Activated CD8-positive, alpha-beta memory T cell treated with anti-CD3 and anti-CD28 coated beads, Interleukin-2, amount 50 U/mL, for 1 hour (primary cell): ENCODE data around the gene CEP350.
A peak's percentile ranks its signal among the peaks of the same experiment; 100 is the strongest.
"Not testable (repeated sequence)": the region's sequence is repeated elsewhere in the genome, so short reads cannot be mapped to it uniquely, and the experiment has no call there.

Experiments used
- DNase-seq: peaks from one replicate; pipeline ENCODE4 v3.0.0-alpha.2; 2020; ENCODE audit errors: extremely low read depth

CEP350 gene

DNA sequence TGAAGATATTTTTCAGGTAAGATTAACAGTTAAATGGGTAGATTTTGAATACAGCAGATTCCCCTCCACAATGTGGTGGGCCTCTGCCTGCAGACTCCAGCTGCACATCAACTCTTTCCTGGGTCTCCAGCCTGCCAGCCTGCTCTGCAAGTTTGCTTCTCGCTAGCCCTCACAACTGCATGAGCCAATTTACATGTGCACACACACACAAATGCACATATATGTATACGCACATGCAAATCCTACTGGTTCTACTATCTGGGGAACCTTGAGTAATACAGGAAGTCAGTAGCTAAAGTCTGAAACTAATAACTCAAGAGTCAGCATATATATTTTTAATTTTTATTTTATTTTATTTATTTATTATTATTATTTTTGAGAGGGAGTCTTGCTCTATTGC, 165.2 kb downstream of the CEP350 start:
- no peak for DNase-seq

DNA sequence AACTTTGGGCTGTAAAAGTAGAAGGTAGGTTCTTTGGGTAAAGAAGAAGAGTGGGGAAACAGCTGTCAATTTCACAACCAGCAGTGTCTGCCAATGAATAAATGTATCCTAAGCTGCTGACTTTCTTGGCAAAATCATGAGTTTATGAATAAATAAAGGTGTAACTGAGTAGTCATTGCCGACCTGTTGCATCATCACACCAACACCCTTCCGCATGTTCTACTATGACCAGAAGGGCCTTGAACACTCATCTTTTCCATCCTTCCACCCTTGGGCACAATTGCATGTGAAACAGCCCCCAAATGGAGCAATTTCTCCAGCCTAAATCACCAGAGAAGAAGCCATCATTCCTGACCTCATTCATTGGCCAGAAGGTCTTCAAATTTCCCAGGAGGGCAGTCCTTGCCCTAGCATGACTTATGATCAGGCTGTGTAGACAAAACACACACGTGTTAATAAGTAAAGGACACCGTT, 168.9 kb downstream of the CEP350 start:
- no peak for DNase-seq

DNA sequence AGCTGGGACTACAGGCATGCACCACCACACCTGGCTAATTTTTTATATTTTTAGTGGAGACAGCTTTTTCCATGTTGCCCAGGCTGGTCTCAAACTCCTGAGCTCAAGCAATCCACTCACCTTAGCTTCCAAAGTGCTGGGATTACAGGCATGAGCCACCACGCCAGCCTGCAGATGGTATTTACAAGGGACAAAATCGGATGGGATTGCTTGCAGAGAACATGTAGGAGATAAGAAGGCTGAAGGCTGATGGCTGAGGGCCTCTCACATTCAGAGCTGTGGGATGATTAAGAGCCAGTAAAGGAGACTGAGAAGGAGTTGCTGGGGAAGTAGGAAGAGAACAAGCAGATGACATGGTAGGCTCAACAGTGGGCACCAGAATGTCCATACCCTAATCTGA, 176.0 kb downstream of the CEP350 start:
- DNase-seq = no peak

DNA sequence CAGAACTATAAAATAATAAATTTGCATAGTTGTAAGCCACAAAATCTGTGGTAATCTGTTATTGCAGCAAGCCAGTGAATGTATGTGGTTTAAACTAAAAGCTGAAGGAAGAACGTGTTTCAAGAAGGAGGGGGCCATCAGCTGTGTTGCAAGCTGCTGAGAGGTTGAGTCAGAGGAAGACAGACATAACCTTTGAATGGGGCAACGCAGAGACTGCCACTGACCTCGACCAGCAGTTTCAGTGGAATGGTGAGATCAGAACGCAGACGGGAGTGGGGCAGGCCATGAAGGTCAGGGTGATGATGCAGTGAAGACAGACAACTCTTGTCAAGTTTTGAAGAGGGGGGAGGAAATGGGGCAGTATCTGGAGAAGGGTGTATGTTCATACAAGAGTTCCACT, 176.9 kb downstream of the CEP350 start:
- DNase-seq = no peak

DNA sequence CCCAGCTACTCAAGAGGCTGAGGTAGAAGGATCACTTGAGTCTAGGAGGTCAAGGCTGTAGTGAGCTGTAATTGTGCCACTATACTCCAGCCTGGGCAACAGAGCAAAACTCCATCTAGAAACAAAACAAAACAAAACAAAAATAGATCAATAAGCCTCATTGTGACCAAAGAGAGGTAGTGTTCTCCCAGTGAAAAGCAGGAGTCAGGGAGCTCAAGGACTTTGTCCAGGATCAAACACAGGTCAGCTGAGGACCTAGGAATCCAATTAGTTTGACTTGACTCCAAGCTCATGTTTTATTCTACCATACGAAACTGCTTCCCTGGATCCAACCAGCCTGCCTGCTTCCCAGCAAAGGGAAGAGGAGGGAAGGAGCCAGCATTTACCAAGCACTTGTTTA, 178.6 kb downstream of the CEP350 start:
- DNase-seq = no peak

DNA sequence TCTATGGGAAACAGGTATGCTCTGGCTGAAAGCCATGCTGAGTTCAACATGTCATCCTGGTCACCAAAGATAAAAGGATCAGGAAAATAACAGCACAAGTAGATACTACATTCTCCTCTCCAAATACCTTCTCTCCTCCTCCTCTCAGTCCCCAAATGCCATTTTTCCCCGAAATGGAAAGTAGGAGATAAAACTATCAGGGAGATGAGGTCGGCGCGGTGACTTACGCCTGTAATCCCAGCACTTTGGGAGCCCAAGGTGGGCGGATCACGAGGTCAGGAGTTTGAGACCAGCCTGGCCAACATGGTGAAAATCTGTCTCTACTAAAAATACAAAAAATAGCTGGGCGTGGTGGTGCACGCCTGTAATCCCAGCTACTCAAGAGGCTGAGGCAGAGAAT, 179.1 kb downstream of the CEP350 start:
- DNase-seq = not testable (repeated sequence)

DNA sequence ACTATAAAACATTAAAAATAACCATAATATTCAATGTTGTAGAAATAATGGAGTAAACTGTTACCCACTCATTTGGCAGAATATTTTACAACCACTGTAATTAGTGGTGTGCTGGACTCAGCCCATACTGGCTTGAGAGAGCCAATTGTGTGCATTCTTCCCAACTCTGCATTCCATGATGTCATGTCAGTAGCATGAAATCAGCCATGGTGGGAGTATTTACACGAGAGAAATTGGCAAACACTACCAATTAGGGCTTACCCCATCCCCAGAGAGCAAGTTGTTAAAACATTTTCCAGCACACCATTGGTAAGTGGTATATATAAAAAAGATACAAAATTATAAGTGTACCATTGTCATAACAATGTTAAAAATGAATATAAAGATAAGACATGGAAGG, 180.9 kb downstream of the CEP350 start:
- DNase-seq = no peak

DNA sequence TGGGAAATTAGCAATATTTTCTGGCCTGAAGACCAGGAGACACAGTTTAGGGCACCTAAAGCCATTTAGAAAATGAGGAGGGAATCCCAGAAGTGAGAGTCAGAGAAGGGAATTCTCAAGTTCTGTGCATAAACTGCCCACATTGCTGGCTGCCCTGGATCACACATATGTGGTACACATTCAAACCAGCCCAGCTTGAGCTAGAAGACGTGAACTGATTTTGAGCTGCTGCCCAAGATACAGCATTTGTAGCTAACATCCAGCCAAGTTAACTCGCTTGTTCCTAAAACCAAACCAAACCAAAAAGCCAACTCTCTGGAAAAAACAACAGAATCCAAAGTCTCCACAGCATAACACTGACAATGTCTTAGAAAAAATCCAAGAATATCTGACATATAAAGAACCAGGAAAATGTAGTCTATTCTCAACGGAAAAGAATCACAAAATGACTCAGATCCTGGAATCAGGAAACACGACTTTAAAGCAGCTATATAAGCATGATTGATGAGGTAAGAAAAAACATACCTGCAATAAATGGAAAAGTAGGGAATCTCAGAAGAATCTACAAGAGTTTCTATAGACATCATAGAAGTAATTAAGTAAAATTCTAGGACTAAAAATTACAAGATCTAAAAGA, 181.8 kb downstream of the CEP350 start:
- no peak for DNase-seq

DNA sequence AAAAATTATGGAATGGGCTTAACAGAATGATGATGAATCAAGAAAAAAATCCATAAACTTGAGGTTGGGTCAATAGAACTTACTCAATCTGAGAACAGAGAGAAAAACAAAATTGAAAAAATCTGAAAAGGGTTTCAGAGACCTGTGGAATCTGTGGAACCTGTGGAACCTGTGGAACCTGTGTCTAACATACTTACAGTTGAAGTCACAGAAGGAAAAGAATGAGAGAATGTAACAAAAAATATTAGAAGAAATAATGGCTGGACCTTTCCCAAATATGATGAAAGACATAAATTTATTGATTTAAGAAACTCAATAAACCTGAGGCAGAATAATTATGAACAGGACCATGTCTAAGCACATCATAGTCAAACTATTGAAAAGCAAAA, 182.4 kb downstream of the CEP350 start:
- DNase-seq = no peak

DNA sequence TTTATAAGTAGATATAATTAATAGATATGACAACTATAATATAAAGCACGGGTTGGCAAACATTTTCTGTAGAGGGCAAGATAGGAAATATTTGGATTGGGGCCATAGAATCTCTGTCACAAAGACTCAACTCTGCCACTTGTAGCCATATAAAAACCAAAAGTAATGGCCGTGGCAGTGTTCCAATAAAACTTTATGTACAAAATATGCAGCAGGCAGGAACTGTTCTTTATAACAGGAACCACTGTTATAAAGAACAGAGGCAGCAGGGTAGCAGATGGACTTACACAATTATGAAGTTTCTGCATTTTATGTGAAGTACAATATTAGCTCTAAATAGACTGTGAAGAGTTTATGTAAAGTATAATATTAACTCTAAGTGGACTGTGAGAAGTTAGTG, 183.2 kb downstream of the CEP350 start:
- no peak for DNase-seq

DNA sequence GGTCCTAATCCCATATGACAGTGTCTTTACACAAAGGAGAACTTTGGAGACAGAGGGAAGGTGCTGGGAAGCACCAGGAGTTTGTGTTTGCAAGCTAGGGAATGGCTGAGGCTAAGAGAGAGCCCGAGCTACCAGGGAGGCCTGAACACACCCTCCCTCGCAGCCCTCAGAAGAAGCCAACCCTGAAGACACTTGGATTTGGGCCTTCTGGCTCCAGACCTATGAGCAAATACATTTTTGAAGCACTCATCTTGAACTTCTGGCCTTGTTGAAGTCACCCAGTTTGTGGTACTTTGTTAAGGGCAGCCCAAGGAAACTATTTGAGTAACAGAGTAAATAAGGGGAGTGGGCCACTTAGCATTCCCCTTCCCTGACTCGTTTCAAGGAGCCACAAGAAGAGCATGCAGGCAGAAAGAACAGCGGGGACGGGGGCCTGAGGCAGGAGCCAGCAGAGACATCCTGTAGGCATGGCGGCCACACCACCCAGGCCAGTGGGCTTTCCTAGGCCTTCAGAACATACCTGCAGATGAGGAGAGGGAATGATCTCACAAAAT, 186.8 kb downstream of the CEP350 start:
- DNase-seq = no peak

DNA sequence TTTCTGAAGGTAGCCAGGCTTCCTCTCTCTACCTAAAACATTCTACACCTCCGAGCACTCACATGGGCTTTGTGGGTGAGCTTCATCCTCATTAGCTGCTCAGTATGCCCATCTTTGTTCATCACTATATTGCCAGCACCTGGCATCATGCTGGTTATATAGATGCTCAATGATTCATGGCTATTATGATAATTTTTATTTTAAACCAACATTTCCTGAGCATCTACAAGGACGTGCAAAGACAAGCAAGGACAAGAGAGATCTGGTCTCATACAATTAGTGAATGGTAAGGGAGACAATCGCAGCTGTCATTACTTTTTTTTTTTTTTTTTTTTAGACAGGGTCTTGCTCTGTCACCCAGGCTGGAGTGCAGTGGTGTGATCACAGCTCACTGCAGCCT, 188.7 kb downstream of the CEP350 start:
- DNase-seq = no peak

DNA sequence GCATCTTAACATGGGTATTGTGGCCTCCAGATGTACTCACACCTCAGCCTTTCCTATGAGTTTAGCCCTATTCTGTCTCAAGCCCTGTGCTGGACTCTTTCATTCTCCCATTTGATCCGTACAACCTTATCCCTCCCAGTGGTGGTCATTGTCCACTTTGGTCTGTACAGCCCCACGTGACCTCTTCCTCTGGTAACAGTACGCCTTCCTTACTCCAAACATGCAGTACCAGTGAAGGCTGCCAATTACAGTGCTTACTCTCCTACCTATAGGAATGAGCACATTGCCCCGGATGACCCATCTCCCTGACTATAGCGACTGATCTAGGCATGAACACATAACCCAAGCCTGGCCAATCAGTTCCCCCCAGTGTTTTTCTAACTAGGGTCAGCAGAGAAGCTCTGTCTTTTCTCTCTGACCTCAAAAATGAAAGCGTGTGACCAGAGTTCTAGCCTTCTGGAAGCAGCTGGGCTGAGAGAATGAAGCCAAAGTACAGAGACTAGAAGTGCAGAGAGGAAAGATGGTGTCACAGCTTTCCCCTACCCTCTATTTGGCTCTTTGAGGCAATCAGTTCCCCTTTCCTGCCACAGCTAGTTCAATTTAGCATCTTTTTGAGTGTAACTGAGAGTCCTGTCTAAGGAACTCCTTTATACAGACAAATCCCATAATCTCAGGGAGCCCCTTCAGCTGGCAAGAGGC, 190.2 kb downstream of the CEP350 start:
- DNase-seq = no peak

DNA sequence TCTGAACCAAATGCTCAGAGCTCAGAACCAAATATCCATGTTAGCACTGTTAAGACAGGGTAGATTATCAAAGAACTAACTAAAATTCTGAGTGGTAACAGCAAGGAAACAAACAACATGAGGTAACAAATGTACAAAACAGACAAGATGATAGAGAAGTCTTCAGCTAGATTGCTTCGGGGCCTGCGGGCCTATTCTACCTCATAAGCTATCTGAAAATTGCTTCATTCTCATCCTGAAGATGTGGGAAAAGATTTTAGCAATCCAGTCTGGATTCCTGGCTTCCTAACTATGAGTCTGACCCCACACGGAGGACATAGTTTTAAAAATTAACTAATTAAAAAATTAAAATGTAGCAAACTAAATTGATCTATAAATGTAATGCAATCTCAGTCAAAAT, 190.8 kb downstream of the CEP350 start:
- DNase-seq = no peak

DNA sequence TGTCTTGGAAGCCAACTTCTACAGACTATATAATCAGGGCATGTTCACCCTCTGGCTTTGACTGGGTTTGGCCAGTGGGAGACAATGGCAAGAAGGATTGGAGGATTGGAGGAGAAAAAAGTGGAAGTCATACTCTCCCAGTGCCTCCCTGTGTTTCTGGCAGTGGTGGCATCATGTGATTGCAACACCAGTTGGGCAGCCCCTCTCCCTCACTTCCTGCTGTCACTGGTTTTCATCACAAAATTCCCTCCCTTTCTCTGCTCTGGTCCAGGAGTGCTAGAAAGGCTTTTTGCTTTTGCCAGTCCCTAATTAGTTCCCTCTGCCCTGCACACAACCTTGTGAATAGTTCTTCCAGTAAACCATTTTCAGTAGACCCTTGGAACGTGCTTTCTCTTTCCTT, 196.4 kb downstream of the CEP350 start:
- DNase-seq = no peak

DNA sequence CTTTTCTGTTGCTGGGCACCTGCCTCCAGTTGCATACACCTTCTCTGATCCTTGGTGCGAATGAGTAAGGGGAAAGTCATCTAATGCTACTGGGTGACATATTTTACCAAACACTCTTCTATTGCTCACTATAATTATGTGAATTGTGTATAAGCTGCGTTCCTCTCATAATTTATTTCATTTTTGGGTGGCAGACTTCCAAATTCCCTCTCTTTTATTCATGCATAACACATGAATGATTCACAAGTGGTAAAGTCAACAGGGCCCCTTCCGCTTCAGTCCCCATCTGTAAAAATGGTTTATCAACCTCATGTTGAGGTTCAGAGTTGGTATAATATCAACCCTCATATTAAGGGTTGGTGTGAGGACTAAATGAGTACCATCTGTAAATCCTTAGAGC, 196.9 kb downstream of the CEP350 start:
- DNase-seq = no peak

DNA sequence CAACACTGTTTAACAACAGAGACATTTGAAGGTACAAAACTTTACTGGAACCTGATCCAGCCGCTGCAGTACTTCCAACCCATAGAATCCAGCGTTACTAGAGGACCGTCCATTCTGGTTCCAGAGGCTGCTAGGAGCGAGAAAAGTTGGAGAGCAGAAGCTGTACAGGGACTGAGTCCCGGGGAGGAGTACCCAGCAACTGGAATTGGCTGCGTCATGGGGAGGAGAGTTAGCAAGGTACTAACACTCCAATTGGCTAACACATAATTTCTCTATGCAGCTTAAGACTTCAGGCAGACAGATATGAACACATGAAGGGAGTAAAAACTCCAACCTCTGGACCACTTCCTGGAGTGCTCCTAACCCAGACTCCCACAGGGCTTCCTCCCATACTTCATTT, 198.0 kb downstream of the CEP350 start:
- DNase-seq = no peak

DNA sequence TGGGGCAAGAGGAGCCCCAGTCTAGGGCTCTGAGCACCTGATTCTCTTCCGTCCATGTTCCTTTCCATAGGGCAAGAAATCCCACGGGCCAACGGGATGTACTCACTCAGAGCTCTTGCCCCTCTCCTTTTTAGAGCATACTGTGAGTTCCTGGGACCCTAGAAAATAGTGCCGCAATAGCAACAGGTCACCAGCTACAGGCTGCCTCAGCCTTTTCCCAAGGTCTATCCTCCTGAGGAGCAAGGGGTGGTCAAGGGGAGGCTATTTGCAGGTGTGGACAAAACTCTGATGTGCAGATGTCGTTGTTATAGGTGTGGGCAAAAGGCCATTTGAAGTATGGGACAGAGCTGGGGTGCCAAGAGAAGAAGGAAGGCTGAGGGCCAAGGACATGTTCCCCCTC, 198.4 kb downstream of the CEP350 start:
- no peak for DNase-seq

DNA sequence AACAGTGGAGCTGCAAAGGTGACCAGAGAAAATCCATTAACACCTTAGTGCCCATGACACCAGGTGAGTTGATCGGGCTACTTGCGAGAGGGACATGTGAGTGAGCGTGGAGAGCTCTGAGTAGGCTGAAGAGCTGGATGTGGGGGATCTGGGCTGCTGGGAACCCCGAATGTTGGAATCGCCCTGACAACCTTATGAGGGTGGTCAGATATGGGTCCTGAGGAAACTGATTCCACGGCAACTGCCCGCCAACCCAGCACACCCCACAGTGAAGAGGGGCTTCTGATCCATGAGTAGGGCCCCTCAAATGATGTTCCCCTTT, 199.4 kb downstream of the CEP350 start:
- no peak for DNase-seq

DNA sequence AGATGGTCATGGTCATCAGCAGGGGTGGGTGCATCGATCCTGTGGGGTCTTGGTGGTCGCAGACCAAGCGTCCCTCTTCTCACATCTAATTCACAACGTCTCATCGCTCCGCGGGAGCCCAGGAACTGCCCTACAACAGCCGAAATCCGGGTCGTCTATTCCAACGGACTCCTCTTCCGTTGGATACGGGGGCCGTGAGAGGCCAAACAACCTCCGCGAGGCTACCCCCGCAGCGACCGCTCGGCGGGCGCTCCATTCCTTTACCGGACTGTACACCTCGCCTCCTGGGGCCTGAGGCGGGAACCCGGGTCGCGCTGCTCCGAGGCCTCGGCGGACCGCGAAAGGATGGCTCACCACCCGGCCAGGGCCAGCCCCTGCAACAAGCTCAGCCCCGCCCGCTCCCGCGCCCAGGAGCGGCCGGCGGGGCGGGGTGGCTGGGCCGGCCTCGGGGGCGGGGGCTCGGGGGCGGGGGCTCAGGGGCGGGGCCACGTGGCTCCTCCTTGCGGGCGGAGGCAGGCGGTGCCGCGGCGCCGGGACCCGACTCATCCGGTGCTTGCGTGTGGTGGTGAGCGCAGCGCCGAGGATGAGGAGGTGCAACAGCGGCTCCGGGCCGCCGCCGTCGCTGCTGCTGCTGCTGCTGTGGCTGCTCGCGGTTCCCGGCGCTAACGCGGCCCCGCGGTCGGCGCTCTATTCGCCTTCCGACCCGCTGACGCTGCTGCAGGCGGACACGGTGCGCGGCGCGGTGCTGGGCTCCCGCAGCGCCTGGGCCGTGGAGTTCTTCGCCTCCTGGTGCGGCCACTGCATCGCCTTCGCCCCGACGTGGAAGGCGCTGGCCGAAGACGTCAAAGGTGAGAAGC, 199.9 kb downstream of the CEP350 start, which contains the start of gene QSOX1:
QSOX1 (plus strand) TSS at position 545 of the 857 bp plus-strand sequence; CDS start at position 584, 39 bp downstream.
- peak; percentile 50 for DNase-seq

DNA sequence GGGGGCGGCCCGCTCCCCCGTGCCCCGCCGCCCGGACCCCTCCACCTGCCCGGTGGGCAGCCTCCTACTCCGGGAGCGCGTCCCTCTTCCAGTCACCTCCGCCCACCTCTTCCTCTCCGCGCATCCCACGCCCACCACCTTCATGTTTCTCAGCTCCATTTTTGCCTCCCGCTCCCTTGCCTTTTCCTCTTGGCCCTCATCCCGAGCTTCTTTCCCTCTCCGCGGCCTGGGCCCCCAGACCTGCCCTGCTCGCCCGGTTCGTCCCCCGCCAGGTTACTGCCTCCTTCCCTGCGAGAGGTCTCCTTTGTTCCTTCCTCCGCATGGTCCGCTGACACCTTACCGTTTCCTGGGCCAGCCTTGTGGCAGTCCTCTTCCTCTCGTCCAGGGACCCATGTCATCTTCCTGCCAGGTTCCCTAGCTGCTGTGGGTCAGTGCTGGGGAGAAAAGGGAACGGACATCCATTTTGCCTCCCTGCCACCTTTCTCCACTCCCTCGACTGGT, 200.6 kb downstream of the CEP350 start:
- no peak for DNase-seq

DNA sequence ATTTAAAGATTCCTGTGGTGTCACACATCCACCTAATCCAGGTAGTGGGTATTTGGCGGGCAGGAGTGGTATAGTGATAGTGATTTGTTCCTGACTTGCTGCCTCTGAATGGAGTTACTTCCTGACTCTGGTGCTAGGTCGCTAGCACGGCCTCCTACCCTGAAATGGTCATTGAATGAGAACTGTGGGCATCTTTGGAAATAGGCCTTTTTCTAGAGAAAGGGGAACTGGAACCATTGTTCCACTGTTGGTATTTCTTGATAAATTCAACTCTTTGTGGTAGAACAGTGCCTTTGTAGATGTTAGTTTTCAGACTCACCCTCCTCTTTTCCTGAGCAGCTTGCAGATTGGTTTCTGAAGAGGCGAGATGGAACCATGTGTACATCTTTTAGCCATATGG, 201.6 kb downstream of the CEP350 start:
- no peak for DNase-seq
